GM12891 (cell line): ENCODE results near the gene SPRED2.

Source experiments
- PAX5 ChIP-seq: IDR thresholded peaks from 2 replicates; pipeline ENCODE4 v1.6.1; 2011; ENCODE audit warnings: low read length, moderate library complexity, mild to moderate bottlenecking; ENCODE audit not compliant: insufficient read depth, severe bottlenecking
- POLR2A ChIP-seq: IDR thresholded peaks from 2 replicates; pipeline ENCODE4 v1.6.1; 2011; ENCODE audit warnings: low read depth, low read length, control low read depth
- POU2F2 ChIP-seq: IDR thresholded peaks from 2 replicates; pipeline ENCODE4 v1.6.1; 2011; ENCODE audit warnings: low read depth, mild to moderate bottlenecking, control low read depth, low read length, moderate library complexity
- TAF1 ChIP-seq: IDR thresholded peaks from 2 replicates; pipeline ENCODE4 v1.6.1; 2011; ENCODE audit warnings: low read depth, low read length, control low read depth

DNA sequence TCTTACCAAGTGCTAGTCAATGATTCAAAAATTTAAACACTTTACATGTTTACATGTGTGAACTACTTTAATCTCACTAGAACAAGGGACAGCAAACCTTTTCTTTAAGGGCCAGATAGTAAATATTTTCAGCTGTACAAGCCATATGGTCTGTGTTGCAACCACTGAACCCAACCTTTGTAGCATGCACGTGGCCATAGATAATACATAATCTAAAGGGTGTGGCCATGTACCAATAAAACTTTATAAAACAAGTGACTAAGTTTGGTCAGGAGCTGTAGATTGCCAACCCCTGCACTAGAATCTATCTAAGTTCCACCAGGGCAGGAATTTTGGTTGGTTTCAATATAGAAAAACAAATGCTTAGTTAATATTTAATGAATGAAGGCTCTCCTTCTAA, 18.4 kb upstream of the SPRED2 start:
- TF ChIP-seq TAF1 (no peak), POLR2A (no peak), POU2F2 (no peak), PAX5 (no peak)
